Mesothelial cell of epicardium (in vitro differentiated cells): Measurements from ENCODE around the gene SDSL. TPM values are rescaled to one million over a fixed set of nuclear protein-coding genes. Genes with fewer than 3 reads are reported as not detected.

Experiments used
- DNase-seq, 2 experiments: peaks; one replicate each; pipeline ENCODE4 v3.0.0; 2021; ENCODE audit warnings: low spot score in 2 of 2; ENCODE audit not compliant: unreplicated experiment in 2 of 2
- H3K27ac Mint-ChIP-seq: 2 replicates; pipeline ENCODE4 v1.8.0; 2021; ENCODE audit warnings: mixed read lengths
- H3K27me3 Mint-ChIP-seq: 2 replicates; pipeline ENCODE4 v1.8.0; 2021; ENCODE audit warnings: low read depth, mixed read lengths
- H3K36me3 Mint-ChIP-seq: 2 replicates; pipeline ENCODE4 v1.8.0; 2021; ENCODE audit warnings: mixed read lengths
- H3K4me1 Mint-ChIP-seq: 2 replicates; pipeline ENCODE4 v1.8.0; 2021; ENCODE audit warnings: mixed read lengths
- H3K4me3 Mint-ChIP-seq: 2 replicates; pipeline ENCODE4 v1.8.0; 2021; ENCODE audit warnings: mild to moderate bottlenecking, moderate library complexity, mixed read lengths
- H3K9me3 Mint-ChIP-seq: 2 replicates; pipeline ENCODE4 v1.8.0; 2021; ENCODE audit warnings: mixed read lengths
- total RNA-seq: library from RNA; stranded (reverse); gene quantifications from 3 replicates; pipeline ENCODE4 v1.2.1, GENCODE V29; 2021
- TF ChIP-seq, protein P1 (sequence below): fragments of 200-600 bp; sonication (generic); IDR thresholded peaks from one replicate; pipeline ENCODE4 v1.5.0; 2021; ENCODE audit warnings: antibody characterized with exemption; ENCODE audit not compliant: unreplicated experiment

SDSL gene
- total RNA-seq, 1 donor from 2014 or later: 11.6 TPM

DNA sequence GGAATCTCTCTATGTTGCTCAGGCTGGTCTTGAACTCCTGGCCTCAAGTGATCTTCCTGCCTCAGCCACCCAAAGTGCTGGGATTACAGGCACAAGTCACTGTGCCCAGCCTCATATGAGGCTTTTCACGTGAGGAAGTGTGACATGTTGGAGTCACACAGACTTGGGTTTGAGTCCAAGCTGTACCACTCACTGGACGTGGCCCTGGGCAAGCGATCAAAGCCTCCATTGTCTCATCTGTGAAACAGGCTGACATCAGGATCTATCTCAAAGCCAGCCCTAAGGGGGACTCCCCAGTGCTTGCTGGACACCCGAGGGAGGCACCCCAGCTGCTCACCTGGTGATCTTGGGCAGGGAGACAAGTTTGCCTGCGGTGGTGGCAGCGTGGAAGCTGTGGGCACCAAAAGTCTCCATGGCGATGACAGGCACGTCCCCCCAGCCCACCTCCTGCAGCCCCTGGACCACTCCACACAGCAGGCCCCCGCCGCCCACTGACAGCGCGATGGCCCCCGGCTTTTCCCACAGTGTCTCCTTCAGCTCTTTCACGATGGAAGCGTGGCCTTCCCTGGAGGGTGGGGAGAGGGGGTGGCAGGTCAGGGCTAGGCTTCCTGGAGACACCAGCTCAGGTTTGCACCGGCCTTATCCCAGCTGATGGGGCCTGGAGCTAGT, 25.2 kb upstream of the SDSL start:
- TF ChIP-seq, protein P1, sequence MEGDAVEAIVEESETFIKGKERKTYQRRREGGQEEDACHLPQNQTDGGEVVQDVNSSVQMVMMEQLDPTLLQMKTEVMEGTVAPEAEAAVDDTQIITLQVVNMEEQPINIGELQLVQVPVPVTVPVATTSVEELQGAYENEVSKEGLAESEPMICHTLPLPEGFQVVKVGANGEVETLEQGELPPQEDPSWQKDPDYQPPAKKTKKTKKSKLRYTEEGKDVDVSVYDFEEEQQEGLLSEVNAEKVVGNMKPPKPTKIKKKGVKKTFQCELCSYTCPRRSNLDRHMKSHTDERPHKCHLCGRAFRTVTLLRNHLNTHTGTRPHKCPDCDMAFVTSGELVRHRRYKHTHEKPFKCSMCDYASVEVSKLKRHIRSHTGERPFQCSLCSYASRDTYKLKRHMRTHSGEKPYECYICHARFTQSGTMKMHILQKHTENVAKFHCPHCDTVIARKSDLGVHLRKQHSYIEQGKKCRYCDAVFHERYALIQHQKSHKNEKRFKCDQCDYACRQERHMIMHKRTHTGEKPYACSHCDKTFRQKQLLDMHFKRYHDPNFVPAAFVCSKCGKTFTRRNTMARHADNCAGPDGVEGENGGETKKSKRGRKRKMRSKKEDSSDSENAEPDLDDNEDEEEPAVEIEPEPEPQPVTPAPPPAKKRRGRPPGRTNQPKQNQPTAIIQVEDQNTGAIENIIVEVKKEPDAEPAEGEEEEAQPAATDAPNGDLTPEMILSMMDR: no peak
- H3K36me3 Mint-ChIP-seq: no peaks in the 10 kb centered on the region
- DNase-seq: no peak
- H3K9me3 Mint-ChIP-seq: peaks cover 4% of the 10 kb centered on the region
- H3K4me1 Mint-ChIP-seq: no peaks in the 10 kb centered on the region
- H3K4me3 Mint-ChIP-seq: no peak overlapping the region
- H3K27ac Mint-ChIP-seq: no peak overlapping the region
- peaks cover 15% of the 10 kb centered on the region for H3K27me3 Mint-ChIP-seq

DNA sequence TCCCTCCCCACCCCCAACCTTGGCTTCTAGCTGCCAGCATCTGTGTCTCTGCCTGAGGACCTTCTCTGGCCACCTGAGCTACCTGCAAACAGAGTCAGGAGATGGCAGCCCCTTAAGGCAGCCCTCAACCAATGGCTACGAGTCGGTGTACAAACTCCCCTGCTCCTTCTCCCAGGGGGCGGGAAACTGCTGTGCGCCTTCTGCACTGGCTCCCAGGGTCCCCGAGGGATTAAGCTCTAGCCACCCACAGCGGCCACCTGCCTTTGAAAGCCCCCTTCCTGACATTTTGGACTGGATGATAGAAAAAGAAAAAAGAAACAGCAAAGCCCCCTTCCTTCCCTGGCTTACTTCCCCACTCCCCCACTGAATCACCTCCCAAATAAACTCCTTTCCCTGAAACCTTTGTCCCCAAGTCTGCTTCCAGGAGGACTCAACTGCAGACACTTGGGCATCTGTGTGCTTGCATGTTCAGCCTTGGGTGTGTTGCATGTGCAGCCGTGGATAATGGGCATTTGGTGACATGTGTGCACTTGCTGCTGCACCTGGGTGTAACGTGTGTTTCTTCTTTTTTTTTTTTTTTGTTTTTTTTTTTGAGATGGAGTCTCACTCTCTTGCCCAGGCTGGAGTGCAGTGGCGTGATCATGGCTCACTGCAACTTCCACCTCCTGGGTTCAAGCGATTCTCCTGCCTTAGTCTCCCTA, 24.5 kb upstream of the SDSL start:
- DNase-seq: no peak
- H3K27ac Mint-ChIP-seq: no peak overlapping the region
- peaks cover 4% of the 10 kb centered on the region for H3K9me3 Mint-ChIP-seq
- H3K4me3 Mint-ChIP-seq: no peak overlapping the region
- TF ChIP-seq, protein P1: no peak
- no peaks in the 10 kb centered on the region for H3K4me1 Mint-ChIP-seq
- H3K27me3 Mint-ChIP-seq: peaks cover 15% of the 10 kb centered on the region
- H3K36me3 Mint-ChIP-seq: no peaks in the 10 kb centered on the region

DNA sequence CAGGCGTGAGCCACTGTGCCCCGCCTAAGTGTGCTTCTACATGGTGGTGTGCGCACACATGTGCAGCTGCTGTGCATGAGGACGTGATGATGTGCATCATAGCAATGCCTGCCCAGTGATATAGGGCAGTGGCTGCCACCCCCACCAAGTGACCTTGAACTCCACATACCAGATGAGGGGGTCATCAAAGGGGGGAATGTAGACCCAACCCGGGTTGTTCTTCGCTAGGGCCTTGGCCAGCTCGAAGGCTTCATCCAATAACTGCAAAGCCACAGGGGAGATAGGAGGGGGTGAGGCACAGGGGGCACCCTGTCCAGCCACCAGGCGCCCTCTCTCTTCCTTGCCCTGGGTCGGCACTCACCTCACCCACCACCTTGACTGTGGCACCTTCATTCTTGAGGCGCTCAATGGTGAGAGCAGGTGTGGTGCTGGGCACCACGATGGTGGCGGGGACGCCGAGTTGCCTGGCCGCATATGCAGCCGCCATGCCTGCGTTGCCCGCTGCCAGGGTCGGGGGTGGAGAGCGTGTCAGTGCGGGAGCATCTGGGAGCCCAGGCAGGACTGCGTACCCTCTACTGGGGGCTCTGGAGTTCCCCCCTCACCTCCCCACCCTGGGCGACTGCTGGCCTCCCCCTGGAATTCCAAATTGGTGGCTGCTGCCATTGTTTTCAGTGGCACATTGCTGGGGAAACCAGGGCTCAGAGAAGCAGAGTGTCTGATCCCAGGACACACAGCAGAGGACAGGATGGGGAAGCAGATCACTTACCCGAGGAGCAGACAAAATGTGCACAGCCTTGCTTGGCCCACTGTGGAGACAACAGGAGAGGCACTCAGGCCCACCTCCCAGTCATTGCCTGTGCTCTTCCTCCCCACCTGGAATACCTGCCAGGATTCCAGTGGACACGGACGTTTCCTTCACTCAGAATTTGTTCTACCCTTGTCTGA, 23.6 kb upstream of the SDSL start:
- TF ChIP-seq, protein P1: no peak
- peaks cover 15% of the 10 kb centered on the region for H3K27me3 Mint-ChIP-seq
- no peaks in the 10 kb centered on the region for H3K36me3 Mint-ChIP-seq
- H3K4me1 Mint-ChIP-seq: no peaks in the 10 kb centered on the region
- H3K9me3 Mint-ChIP-seq: peaks cover under 1% of the 10 kb centered on the region
- H3K27ac Mint-ChIP-seq: no peak overlapping the region
- no peak overlapping the region for H3K4me3 Mint-ChIP-seq
- DNase-seq: no peak

DNA sequence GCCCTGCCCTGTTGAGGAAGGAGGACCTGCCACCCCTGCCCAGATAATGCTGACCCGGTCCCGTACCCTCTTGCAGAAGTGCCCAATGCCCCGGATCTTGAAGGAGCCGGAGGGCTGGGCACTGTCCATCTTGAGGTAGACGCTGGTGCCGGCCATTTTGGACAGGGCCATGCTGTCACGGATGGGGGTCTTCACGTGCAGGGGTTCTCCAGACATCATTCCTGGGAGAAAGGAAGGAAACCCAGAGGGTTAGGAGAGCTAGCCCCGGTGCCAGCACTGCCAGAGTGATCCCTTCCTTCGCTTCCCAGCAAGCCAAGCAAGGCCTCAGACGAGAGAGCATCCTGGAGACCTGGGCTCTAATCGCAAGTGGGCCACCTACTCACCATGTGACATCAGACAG, 22.7 kb upstream of the SDSL start:
- H3K36me3 Mint-ChIP-seq: no peaks in the 10 kb centered on the region
- H3K4me3 Mint-ChIP-seq: no peak overlapping the region
- no peaks in the 10 kb centered on the region for H3K9me3 Mint-ChIP-seq
- DNase-seq: no peak
- TF ChIP-seq, protein P1: no peak
- H3K4me1 Mint-ChIP-seq: peaks cover 2% of the 10 kb centered on the region
- H3K27me3 Mint-ChIP-seq: peaks cover 15% of the 10 kb centered on the region
- H3K27ac Mint-ChIP-seq: no peak overlapping the region

DNA sequence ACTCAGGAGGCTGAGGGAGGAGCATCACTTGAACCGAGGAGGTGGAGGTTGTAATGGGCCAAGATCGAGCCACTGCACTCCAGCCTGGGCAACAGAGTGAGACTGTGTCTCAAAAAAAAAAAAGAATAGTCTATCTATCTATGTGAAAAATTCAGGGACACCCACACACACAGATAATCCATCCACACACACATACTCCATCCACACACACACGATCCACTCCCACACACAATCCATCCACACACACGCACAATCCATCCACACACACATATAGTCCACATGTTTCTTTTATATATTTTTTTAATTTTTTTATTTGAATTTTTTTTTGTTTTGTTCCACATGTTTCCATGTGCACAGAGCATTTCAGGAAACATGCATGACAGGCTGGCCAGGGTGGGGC, 21.8 kb upstream of the SDSL start:
- Mint-ChIP-seq H3K9me3 (no peaks in the 10 kb centered on the region), H3K4me3 (no peak overlapping the region), H3K36me3 (no peaks in the 10 kb centered on the region), H3K27me3 (peaks cover 15% of the 10 kb centered on the region), H3K4me1 (peaks cover 2% of the 10 kb centered on the region), H3K27ac (no peak overlapping the region)
- TF ChIP-seq, protein P1: no peak
- DNase-seq: no peak
